ENCODE data around the gene LRRC37A. TPM values are rescaled to one million over a fixed set of nuclear protein-coding genes. Genes with fewer than 3 reads are reported as not detected.
"Not testable (repeated sequence)": the region's sequence is repeated elsewhere in the genome, so short reads cannot be mapped to it uniquely, and the experiment has no call there.

LRRC37A gene
- polyA plus RNA-seq, 1 donor: 3.0 TPM

DNA sequence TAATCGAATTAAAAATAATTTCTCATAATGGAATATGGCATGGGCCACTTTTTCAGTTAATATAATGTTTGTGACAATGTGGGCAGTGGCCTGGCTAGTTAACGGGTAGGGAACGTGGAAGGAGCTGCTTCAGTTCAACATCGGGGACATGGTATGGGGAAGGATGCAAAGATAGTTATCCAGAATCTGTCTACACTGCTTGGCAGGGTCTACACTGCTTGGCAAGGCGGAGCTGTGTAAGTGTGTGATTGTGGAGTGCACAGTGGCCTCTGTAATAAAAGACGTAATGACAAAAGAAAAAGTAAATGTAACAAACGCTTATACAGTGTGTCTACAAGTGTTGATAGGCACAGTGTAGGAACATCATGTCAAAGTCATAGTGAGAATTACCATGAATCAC lies 7.3 kb upstream of the LRRC37A start:
- DNase-seq (ENCODE audit: low read depth): not testable (repeated sequence)

DNA sequence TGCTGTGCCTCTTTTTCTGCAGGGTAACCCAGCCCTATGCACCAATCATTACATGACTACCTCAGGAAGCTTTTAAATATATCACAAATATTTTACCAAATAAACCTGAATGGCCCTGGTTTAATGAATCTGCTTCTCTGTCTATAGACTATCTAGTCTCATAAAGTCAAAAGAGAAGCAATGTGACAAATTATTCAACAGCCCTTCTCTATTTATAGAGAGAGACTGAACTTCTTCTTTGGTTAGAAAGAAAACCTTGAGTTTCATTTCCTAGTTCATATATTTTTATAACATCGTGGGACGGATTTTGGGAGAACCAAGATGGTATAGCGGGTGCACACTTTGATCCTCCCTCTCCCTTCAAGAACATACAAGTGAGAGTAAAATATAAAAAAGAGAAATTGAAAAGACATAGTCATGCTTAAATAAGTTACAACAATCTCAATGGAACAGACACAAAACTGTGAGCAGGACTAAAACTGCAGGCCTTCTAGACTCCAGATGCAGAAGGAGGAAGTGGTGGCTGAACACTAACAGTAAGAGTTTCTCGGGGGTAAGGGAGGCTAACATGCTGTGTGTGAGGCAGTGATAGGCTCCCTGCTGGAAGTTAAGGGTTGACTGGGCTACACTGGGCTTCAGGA lies 3.9 kb upstream of the LRRC37A start:
- DNase-seq (ENCODE audit: low read depth): not testable (repeated sequence)

DNA sequence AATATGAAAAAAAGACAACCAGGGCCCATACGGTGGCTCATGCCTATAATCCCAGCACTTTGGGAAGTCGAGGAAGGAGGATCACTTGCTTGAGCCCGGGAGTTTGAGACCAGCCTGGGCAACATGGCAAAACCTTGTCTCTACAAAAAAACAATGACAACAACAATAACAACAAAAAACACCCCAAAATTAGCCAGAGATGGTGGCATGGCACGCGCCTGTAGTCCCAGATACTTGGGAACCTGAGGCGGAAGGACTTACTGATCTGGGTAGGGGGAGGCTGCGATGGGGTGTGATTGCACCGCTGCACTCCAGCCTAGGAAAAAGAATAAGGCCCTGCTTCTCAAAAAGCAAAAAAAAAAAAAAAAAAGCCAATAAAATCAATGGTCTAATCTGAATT lies 3.3 kb upstream of the LRRC37A start:
- DNase-seq (ENCODE audit: low read depth): not testable (repeated sequence)

DNA sequence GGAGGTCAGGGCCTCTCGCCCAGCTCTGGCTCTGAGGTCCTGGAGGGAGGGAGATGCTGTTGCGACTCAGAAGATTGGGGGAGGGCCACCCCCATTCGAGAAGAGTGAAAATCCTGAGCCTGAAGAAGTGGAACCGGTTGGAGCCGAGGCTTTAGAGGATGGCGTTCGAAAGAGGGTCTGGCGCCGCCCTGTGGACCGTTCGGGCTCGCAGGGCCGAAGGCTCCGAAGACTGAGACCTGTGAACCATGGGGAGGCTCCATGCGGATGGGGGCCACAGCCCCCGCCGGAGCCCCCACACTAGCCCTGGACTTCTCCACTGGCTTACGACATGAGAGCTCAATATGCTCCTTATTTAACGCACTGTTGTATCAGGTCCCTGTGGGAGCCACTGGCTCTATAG lies 46.3 kb downstream of the LRRC37A start:
- DNase-seq (ENCODE audit: low read depth): not testable (repeated sequence)

DNA sequence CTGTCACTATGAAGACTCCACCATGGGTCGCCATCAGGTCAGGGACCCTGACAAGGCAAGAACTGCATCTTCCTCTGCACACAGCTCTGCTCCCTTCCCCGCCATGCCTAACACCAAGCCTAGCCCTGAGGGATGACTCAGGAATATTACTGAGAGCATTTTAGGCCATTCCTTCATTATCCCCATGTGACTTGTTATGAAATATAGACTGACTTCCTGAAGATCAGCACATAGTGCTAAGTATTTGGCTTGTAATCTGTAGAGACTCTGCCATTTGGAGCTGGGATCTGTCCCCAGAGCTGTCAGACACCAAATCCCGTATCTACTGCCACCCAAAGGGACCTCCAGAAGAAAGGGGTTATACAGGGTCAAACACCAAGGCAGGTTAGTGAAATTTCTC lies 47.2 kb downstream of the LRRC37A start:
- DNase-seq (ENCODE audit: low read depth): not testable (repeated sequence)

DNA sequence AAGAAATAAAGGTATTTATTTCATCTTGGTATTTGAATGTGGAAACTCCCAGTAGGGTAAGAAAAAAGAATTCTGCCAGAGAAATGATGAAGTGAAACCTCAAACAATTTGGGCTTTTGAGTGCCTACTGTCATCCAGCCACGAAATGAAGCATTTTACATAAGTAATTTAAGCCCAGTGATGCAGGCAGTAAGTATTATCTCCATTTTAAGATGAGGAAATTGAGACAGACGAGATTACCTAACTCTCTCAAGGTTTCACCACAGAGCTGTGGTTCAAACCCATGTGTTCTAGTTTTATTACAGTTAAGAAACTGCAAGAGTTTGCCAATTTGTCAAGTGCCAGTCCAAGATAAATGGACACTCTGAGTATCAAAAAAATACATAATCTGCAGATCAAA lies 53.4 kb downstream of the LRRC37A start:
- DNase-seq (ENCODE audit: low read depth): not testable (repeated sequence)

DNA sequence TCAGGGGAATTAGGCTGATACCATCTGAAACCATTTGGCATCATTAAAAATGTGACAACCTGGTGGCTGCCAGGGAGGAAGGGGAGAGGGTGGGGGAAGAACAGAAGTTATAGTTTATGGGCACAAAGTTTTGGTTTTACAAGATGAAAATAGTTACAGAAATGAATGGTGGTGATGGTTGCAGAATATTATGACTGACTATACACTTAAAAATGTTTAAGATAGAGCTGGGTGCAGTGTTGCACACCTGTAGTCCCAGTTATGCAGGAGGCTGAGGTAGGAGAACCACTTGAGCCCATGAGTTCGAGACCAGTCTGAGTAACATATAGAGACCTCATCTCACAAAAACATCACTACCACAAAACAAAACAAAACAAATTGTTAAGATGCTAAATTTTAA lies 54.1 kb downstream of the LRRC37A start:
- not testable (repeated sequence) for DNase-seq (ENCODE audit: low read depth)

DNA sequence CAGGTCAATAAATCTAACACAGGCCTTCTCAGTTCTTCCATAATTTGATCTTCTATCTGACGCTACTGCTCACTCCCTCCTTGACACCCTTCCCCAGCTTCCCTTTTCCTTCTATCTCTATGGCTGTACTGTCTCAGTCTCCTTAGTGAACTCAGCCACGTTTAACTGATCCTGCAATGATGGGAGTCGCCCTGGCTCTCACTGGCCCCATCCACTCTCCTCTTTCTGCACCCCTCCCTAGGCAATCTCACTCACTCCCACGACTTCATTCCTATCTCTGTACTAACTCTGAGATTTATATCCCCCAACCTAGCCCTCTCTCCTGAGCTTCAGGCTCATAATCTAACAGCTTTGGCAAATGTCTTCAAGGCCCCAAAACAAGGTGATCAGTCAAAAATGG lies 58.9 kb downstream of the LRRC37A start:
- DNase-seq (ENCODE audit: low read depth): not testable (repeated sequence)

DNA sequence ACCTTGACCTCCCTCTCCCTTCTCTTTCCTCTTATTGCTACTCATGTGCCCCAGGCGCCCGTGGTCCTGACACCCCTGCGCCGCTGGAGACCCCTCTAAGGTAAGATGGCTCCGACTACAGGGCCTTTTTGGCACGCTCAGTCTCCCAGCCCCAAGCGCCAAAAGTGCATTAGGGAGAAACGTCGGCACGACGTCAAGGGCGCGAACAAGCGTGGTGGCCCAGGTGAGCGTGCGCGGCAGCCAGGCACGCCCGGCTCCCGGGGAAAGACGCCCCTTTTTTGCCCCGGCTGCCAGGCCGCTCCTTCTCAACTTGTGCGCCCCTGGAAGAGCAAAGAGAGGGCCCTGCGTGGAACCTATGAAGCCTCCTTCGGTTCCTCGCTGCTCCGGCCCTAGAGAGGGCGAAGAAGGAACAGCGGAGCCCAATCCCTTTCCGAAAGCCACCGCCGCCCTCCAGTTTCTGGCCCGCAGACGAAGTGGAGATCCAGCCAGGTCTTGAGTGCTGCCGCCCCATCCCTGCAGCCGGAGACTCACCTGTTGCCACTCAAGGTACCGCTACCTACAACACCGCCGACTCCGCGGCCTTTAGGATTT lies 66.3 kb downstream of the LRRC37A start:
- not testable (repeated sequence) for DNase-seq (ENCODE audit: low read depth)

DNA sequence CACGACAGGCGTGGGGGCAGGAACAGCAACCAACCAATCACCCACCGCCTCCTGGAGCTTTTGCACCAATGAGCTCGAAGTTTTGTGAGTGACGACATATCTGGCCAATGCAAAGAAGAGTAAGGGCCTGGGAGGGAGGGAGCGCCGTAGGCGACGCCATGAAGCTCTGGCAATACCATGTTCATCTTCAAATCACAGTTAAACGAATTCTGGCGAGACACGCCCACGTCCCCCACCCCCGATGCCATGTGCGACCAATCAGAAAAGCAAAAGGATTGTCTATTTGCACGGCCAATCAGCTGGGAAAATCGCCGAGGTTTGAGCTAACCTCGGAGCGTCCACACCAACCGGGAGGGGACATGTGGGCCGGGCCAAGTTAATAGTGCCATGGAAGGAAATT lies 66.8 kb downstream of the LRRC37A start, which contains the start of gene ARL17B:
ARL17B (minus strand) TSS at position 12 of the 400 bp plus-strand sequence. CDS start 3,369 bp downstream, outside the sequence.
- DNase-seq (ENCODE audit: low read depth): not testable (repeated sequence)

DNA sequence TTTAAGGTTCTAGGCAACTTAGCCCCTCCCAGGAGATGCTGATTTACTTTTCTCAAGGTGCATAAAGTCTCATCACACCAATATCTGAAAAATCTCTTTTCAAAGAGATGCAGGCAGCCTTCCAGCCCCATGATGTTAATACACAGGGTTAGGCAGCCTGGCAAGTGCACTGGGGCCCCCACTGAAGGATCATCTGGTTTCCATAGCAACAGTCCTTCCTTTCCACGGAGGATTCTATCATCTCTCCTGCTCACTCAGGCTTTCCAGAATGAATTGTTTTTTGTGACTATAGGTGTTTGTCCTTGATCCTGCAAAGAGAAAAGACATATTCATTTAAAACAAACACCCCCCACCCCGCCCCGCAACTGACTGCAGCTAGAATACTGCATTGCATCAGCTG lies 72.6 kb downstream of the LRRC37A start:
- DNase-seq (ENCODE audit: low read depth): not testable (repeated sequence)

DNA sequence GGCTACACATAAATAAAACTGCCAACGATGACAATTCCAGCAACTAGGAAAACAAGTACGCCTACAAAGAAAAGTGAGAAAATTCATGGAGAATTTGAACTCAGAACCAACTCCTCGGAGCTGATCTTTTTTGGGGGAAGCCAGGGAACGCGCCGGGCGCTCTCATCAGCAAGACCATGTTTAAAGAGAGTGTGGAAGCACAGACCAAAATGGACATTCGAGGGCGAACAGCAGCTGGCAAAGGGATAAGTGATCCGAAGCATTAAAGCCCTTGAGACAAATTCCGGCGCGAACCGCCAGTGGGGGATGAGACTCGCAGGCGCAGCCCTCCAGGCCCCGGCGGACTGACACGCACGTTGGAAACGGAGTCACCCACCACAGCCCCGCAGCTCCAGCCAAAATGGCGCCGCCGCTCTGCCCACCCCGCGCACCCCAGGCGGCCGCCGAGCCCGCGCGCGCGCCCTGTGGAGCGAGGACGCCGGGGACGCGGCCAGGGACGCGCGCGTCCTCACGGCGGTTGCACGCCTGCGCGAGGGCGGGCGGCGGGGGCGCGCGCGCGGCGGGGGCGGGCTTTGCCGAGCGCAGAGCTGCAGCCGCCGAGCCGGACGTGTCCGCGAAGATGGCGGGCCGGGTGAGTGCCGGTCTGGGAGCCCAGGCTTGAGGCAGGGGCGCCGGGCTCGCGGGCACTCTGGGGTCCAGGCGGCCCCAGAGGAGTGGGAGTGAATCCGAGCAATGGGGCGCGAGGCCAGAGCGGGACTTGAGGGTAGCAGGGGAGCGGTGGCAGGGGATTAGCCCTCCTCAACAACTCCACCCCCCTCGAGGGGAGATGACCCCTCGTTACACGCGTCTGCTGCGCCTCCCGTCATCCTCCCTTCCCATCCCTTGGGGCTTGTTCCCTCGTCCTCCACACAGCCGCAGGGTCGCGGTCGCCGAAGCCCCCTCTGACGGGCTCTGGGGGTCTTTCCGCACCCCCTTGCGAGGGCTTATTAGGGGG lies 77.6 kb downstream of the LRRC37A start:
- not testable (repeated sequence) for DNase-seq (ENCODE audit: low read depth)

DNA sequence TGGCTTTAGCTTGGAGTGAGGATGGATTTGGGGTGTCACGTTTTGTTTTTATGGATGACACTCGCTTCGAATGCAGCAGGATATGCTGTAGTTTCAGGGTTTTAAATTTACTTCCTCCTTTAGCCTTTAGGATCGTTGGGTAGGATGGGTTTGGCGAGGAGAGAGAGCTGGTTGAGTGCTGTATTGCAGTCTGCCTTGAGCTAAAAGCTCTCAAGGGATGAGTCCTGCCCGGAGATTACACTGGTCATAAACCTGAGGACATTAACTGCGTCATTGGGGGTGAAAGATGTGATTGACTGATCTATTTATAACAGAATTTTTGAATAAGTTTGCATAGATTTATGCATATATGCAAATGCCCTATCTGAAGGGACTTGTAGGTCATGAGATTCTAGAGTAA lies 78.5 kb downstream of the LRRC37A start:
- DNase-seq (ENCODE audit: low read depth): not testable (repeated sequence)

DNA sequence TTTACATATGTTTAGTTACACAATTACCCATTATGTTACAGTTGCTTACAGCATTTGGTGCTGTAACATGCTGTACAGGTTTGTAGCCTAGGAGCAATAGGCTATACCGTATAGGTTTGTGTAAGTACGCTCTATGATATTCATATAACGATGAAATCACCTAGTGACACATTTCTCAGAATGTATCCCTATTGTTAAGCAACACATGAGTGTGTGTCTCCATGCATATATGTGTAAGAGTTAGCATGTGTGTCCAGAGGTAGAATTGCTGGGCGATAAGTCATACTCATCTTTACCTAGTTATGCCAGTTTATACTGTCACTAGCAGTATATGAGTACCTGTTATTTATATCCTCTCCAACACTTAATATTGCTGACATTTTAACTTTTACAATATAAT lies 88.2 kb downstream of the LRRC37A start:
- not testable (repeated sequence) for DNase-seq (ENCODE audit: low read depth)

DNA sequence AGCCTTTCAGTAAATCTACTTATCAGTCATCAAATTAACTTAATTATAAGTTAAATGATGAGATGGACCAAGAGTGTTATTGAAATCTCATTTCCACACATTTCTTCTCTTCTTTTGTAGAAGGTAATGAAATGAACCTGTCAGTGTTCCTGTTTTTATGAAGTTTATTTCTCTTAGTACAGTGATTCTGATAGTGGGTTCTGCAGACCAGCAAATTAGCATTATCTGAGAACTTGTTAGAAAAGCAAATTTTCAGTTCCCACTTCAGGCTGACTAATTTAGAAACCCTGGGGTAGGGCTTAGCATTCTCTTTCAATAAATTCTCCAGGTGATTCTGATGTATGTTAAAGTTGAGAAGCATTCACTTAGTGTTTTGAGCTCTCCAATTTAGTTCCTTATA lies 90.6 kb downstream of the LRRC37A start:
- DNase-seq (ENCODE audit: low read depth): not testable (repeated sequence)

Other genes with a start within 250 kb of the LRRC37A start
- 38.7 TPM for gene KANSL1, start 101.7 kb upstream of the LRRC37A start, polyA plus RNA-seq (ENCODE audit: insufficient read length)
- 9.6 TPM for gene ARL17B, start 66.6 kb downstream of the LRRC37A start, polyA plus RNA-seq (ENCODE audit: insufficient read length)
- gene LRRC37A2, start 217.3 kb downstream of the LRRC37A start, polyA plus RNA-seq (ENCODE audit: insufficient read length): 19.7 TPM

Measured in forelimb muscle (tissue), 1 donor.